ENCODE measurements around the gene IFT20.
"Not testable (repeated sequence)": the region's sequence is repeated elsewhere in the genome, so short reads cannot be mapped to it uniquely, and the experiment has no call there.

IFT20 gene

DNA sequence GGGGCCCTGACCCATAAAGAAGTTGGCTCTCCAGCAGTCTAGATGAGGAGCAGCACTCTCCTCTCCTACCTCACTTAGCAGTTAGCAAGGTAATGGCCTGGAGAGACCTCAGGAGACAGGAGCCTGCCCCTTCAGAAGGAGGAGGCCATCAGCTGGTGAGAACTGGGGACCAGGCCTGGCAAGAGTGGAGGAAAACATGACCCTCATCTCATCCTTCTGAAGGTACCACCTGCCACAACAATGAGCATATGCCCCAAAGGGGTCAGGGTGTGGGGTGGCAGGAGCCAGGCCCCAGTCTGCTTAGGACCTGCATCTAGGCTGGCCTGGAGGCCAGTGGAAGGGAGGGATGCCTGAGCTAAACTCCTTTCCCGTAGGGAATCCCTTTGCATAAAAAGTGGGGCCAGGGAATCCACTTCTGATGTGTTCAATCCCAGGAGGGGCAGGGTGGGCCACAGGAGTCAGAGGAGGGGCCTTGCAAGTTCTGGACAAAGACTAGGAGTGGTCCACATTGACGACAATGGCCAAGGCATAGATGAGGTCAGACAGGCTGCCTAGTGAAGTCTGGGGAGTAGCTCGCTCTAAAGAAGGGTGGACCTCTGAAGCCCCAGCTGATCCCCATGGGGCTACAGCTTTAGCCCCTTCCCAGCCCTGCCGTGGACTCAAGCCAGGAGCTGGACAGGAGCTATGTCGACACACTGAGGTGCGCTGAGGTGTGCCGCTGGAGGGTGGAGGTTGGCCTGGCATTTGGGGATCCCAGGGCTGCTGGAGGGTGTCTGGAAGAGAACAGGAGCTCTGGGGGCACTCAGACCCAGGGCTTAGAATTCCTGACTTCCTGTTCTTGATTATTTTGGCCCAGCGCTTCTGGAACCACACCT, 28.7 kb upstream of the IFT20 start:
- no peak for DNase-seq

DNA sequence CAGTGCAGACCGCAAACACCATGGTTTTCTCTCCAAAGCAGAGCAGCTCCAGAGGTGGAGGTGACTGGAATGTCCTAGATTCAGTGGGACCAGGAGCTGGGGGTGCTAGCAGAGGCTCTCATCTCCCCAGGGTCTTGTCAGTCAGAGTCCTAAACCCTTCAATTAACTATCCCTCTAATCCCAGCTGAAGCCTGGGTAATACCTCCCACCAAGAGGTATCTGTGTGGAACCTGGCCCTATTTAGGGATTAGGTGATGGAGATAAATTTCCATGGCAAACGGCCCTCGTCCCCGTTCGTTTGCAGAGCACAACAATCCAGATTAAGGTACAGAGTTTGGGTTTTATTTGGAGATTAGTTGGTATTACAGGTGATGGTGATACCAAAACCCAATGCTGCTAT, 27.9 kb upstream of the IFT20 start:
- DNase-seq: no peak

DNA sequence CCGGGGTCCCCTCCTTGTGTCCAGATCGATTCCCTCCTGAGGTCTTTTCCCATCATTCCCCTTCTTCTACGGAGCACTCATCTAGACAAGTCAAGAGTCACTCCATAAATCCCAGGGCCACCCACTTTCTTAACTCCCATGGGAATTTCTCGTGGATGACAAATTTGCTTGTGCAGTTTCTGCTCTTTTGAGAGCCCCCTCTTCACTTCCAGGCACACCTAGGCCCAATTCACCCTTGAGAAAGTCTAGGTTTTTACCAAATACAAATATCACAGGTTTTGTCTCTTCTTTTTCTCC, 22.6 kb upstream of the IFT20 start:
- DNase-seq: no peak

DNA sequence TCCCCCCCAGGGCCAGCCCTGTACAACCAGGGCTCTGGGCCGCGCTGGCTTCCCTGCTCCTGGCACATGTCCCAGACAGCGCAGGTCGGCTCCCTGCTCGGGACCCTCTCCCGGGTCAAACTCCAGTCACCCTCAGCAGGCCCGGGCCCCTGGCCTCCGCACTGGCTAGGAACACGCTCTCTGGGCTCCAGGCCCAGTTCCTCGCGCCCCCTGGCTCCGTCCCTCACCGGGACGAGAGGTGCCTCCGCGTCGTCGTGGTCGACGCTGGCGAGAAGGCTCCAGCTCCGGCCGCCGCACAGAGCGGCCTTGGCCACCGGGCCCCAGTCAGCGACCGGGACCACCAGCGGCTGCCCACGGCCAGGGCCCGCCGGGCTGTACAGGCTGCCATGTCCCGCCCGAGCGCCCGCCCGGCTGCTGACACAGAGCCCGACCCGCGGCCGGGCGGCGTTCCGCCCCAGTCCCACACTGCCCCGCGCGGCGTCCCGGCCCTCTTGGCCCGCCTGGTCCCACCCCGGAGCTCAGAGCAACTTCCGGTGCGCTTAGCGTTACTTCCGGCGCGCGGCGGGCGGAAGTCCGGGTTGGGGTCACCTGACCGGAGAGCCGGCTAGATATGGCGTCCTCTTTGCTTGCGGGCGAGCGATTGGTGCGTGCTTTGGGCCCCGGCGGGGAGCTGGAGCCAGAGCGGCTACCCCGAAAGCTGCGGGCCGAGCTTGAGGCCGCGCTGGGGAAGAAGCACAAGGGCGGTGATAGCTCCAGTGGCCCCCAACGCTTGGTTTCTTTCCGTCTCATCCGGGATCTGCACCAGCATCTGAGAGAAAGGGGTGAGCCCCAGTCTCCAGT, 22.0 kb upstream of the IFT20 start, which contains the start of gene POLDIP2:
Gene POLDIP2 (minus strand): TSS at position 467 of the 840 bp plus-strand sequence. CDS start 79 bp downstream, at position 388.
- peak; percentile 95 for DNase-seq

DNA sequence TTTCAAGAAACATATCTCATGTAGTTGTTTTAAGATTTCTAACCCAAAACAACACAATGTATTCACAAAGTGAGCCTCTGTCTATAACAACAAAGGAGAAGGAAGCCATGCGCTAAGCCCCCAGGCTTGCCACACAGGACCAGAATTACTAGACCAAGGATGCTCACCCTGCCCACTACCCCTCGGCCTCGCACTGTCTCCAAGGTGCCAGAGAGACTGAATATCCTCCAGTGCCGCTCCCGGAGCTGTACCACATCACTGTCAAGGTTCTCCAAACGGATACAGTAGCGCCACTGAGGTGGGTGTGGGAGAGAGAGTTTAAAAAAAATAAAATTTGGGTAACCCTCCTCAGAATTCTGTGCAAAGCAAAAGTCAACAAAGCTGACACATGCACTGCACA, 15.0 kb upstream of the IFT20 start:
- DNase-seq: no peak

DNA sequence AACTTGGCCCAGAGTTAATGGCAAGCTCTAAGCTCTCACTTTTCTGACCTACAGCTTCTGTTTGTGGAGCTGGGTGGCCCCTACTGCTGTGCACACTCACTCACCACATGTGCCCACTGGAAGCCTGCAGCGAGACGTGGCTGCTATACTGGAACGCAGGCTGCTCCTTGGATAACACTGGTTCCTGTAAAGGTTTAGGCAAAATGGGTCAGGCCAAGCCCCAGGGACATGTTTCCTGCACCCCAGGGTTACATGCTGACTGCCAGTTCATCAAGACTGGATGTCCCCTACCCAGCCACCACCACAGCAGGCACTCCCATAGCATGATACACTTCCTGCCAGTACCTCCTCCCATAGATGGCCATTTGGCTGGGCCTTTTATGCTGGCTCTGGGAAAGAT, 13.7 kb upstream of the IFT20 start:
- DNase-seq: no peak

DNA sequence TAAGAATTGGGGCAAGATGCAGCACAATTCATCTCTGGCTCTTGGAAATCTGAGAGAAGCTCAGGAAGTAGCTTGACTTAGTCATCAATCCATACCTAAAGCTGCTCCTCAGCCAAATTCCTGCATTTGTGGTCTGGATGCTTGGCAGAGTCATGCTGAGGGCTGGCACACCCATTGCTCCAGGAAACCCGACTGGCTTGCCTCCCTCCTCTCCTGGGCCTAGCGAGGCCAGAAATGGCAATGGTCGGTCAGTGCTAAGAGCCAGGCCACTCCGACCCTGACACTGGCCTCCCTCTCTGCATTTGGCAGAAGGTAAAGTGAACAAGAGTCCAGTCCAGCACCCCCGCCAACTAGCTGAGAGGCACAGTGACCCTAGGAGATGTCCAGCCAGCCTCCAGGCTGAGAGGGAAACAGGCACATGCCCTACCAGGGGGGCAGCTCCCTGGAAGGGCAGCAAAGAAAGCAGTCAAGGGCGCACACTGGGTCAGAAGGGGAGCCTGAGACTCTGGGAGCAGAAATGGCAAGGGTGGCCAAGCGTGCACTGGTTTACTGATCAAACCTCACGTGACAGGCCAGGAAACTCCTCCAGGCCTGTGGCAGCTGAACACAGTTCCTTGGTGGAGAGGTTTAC, 12.1 kb upstream of the IFT20 start:
- DNase-seq: no peak

DNA sequence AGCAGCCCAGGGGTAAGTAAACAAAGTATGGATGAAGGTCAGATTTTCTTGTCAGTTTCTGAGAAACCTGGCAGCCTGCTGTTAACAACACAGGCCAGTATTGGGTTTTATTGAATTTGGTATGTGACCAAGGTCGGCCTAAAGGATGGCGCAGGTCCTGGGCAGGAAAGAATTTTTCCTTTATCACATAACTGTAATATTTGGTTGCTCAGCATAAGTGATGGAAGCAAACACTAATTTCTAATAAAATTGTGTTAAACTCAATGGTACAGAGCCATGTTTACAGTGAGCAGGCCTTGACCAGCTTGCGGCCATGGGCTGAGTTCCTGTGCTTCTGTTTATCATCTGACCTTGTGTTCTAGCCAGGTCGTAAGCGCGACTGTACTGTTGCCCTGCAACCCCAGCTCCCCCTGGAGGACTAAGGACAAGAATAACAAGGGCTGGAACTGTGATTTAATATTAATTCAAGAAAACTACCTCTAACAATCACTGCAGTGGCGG, 11.5 kb upstream of the IFT20 start:
- no peak for DNase-seq

DNA sequence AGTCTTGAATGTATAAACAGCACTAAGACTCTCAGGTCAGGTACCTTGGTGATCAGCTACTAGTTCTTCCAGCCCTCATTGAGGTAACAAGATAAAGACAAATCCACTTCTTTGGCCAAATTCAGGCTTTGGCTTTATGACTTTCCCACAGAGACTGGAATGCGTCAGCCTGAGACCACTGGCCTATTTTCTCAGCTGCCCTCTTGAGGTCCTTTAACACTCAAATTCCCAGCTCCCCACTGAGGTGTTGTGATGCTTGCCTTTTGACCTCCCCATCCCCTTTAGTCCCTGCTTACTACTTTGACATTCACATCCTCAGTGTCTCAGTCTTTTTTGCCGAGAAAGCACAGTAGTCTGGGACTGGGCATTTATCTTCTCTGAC, 10.9 kb upstream of the IFT20 start:
- no peak for DNase-seq

DNA sequence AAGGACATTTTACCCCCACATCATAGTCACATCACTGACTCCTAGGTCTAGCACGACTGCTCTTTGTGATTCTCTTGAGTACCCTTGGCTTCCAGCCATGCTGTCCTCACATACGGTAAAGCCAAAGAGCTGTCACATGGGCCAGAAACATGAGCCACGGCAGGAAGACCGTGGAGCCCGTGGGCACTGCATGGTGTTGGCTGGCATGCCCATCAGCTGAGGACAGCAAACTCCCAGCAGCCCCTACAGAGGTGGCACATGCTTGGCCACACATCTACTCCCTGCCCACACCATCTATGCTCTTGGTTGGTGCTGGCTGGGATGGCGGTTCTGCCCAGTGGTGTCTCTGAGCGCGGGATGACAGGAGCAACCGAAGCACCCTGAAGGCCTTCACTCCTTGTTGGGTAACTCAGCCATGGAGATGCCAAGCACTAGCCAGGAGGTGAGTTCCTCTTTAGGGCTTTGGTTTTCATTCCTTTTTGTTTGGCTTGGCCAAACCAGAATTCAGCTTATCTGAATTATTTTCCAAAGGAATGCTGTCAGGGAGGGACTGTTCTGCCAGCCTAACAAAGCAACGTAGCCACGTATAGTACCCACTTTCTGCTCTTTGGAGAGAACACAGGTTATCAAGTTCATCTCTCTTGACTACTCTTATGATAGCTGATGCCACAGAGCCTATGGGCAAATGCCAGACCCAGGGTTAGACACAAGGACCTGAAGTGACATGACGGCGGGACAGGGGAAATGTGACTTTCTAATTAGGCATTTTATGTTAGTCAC, 10.3 kb upstream of the IFT20 start:
- no peak for DNase-seq

DNA sequence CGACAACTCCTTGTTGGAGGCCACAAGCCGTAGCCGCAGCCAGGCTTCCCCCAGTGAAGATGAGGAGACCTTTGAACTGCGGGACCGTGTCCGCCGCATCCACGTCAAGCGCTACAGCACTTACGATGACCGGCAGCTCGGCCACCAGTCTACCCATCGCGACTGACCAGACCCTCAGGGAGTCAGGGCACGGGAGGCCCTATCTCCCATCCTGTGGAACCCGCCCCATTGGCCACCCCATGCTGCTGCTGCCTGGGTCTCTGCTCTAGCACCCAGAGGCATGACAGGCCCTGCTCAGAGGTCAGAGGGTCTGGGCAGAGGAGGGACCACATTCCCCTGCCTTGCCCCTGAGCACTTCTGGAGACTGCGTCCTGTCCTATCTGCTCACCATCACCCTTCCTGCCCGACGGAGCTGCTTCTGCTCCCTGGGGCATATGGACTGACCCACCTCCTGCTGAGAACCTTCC, 9.2 kb upstream of the IFT20 start:
- no peak for DNase-seq

DNA sequence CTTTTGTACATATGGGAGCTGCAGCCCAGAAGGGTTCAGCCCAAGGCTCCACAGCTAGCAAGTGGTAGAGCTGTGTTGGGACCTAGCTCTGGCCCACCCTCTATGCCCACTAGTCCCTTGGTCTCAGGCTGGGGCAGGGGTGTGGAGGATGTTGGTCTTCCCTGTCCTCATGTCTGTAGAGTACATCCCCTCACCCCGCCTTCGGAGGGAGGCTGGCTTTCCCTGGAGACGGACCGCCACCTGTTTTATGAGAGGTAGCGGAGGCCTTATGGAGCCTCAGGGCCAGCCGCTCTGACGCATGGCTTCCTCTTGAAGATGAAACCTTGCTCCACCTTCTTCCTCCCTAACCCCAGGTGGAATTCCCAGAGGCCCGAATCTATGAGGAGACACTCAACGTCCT, 8.7 kb upstream of the IFT20 start:
- DNase-seq: no peak

DNA sequence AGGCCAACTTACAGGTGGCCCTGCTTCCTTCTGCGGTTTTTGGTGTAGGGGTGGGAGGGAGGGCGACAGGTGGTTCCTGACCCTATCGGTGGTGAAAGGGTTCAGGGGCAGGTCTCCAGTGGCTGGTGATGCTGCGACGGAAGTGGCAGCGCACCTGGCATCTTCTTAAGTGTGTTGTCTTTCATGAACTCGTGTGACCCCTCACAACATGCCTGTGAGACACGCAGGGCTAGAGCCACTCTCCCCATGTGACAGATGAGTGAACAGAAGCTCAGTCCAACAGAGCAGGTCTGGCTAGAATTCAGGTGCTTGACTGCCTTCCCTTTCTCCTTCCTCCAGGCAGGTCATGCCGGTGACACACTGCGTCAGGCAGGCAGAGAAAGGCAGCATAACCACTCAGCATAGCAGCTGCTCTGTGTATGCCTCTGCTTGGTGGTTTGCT, 8.2 kb upstream of the IFT20 start:
- no peak for DNase-seq

DNA sequence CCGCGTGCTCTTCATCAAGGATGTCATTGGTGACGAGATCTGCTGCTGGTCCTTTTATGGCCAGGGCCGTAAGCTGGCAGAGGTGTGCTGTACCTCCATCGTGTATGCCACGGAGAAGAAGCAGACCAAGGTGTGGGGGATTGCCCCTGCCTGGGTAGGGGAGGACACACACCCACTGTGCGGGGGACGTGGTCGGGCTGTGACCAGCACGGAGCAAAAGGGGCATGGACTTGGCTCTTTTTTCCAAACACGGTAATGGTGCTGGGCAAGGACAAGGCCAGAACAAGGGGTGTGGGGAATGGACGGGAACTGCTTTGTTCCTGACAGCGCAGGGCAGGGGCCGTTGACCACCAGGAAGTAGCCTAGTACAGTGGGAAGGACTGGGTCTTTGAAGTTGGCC, 7.0 kb upstream of the IFT20 start:
- DNase-seq: no peak

DNA sequence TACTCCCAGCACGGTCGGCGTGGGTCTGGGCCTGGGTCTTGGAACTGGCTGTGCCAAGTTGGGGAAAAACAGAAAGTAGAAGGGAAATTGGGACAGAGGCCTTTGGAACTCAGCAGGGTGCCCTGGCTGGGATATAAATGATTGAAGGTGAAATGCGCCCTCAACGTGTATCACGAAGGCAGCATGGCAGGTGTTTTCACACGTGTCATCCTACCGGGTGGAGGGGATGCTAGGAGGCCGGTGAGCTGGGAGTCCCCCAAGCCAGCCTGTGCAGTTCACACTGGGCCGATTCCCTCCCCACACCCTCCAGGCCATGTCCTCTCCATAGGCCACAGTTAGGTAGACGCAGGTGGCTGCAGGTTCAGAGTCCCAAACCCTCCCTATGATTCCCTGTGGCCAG, 6.2 kb upstream of the IFT20 start:
- no peak for DNase-seq

DNA sequence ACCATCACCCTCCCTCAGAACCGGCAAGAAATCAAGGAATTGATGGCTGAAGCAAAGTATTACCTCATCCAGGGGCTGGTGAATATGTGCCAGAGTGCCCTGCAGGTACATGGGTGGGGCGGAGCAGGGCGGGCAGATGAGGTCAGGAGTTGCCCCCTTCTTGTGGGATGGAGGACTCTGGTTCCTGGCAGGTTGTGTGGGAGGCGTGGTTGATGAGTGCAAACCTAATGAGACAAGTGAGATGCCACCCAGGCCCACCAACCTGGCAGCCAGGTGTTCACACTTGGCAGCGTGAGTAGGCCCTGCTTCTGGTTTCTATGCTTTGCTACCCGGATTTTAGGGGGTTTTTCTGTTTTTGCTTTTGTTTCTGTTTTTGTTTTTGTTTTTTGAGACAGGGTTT, 5.1 kb upstream of the IFT20 start:
- no peak for DNase-seq

DNA sequence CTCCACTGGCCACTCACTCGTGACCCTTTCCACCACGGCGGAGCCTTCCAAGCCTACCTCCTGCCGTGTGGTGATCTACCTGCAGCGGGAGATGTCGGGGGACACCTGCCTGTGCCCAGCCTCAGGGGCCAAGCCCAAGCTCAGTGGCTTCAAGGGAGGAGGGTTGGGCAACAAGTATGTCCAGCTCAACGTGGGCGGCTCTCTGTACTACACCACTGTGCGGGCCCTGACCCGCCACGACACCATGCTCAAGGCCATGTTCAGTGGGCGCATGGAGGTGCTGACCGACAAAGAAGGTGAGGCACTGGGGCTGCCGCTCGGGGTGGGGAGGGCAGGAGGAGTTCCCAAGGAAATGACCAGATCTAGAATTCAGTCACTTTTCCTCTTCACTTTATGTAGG, 4.2 kb upstream of the IFT20 start:
- no peak for DNase-seq

DNA sequence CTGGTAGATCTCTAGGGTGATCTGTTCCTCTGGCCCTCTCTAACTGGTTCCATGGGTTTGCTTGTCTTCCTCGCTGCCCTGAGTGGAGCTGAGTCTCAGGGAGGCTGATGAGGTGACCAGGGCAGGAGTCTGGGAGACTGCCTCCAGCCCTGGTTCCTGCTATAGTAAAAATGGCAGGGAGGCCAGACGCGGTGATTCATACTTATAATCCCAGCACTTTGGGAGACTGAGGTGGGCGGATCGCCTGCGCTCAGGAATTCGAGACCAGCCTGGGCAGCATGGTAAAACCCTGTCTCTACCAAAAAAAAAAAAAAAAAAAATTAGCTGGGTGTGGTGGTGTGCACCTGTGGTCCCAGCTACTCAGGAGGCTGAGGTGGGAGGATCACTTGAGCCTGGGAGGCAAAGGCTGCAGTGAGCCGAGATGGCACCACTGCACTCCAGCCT, 3.5 kb upstream of the IFT20 start:
- not testable (repeated sequence) for DNase-seq

DNA sequence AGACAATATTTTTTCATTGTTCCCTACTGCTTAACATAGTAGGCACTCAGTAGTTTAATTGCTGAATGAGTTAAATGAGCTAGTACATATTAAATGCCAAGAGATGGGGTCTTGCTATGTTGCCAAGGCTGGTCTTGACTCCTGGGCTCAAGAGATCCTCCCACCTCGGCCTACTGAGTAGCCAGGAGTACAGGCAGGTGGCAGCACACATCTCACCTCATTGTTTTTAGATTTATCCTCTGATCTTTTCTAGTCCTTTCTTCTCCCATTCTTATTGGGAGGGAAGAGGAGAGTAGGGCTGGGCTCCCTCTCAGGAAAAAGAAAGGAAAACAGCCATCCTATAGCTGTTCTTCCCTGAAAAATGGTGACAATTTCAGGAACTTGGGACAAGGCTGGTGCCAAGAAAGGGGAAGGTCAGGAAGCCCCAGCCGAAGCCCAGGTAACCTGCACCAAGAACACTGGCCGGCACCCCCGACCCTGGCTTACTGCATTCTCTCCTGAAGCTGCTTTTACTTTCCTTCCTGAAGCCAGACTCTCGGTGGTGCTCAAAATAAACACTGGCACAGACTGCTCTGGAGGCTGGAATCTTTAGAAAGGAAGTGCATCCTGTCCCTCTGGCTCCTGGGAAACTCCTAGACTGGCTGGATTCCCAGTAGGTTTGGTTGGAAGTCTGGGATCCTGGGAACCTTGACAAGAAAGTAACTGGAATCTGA, 2.9 kb upstream of the IFT20 start:
- DNase-seq: no peak

DNA sequence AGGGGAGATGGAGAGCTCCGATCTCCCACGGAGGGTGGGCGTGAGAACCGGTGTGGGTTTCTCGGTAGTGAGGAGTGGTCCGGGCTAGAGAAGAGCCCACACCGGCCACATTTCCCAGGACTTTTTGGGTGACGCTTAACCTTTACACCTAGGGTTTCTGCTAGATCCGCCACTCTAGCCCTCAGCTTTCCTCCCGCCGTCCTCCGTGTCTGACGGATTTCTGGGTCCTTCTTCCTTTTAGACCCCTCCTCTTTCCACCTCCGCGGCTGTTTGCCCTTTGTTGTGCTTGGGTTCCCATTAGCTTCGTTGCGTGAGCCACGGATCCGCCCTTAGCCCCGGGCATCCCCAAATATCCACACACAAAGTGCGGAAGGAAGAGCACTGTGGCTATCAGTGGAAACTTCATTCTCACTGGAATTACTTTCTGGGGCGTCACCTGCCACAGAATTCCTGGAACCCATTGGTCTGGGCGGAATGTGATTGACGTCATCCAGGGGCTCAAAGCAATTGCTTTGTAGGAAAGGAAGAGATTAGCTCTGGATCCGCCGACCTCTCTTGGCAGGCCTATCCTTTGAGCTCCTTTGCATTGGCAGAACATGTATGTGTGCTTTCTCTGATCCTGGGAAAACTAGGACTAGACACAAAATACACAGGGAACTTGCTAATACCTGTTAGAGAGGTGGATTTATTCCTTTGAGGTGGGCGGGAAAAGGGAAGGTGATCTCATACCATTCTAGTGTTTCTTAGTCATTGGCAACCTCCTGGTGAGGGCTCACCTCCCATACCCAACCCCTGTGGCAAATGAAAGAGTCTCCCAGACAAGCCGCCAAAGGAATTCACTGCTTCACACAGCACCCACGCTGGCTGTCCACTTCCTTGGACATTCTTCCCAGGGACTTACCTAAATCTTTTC, 943 bp upstream of the IFT20 start:
- no peak for DNase-seq

Data from activated CD8-positive, alpha-beta memory T cell treated with anti-CD3 and anti-CD28 coated beads, Interleukin-2, amount 50 U/mL, for 4 hours (primary cell).